ENCODE data around the gene CEBPA.
A peak's percentile ranks its signal among the peaks of the same experiment; 100 is the strongest.

The CEBPA gene

DNA sequence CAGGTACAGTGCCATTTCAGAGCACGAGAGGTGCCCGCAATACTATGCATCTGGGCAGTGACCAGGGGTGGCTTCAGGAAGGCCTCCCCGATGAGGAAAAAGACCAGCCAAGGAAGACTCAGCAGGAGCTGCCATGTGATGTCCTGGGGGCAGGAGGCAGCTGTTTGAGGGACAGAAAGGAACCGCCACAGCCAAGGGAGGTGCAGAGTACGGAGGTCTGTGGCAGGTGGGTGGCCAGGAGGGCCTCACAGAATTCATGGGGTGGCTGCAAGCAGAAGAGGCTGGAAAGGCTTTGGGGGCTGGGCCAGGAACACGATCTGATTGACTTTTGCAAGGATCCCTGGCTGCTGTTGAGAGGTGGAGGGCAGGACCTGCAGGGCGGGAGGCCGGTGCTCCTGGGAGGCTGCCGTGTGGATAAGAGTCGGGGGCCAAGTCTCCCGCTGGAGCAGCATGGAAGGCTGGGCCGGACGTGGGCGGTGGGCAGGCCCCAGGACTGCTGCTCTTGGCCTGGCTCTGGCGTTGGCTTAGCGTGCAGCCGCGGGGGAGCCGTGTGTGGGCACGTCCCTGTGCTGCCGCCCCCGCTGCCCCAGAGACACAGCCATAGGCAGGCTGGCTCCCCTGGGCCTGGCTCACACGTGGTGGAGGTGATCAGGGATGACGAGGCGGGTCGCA is 29.1 kb downstream of the CEBPA start:
- Mint-ChIP-seq H3K4me3 (no peak overlapping the region), H3K4me1 (peaks cover 4 to 10% of the 10 kb centered on the region in 2 donors), H3K36me3 (no peaks in the 10 kb centered on the region), H3K27me3 (peaks cover 0 to 4% of the 10 kb centered on the region in 2 donors), H3K9me3 (no peaks in the 10 kb centered on the region), H3K27ac (no peak overlapping the region)
- DNase-seq, result no peak
- ATAC-seq (replicated peaks), result peak in 1 of 2 donors; percentile 4

DNA sequence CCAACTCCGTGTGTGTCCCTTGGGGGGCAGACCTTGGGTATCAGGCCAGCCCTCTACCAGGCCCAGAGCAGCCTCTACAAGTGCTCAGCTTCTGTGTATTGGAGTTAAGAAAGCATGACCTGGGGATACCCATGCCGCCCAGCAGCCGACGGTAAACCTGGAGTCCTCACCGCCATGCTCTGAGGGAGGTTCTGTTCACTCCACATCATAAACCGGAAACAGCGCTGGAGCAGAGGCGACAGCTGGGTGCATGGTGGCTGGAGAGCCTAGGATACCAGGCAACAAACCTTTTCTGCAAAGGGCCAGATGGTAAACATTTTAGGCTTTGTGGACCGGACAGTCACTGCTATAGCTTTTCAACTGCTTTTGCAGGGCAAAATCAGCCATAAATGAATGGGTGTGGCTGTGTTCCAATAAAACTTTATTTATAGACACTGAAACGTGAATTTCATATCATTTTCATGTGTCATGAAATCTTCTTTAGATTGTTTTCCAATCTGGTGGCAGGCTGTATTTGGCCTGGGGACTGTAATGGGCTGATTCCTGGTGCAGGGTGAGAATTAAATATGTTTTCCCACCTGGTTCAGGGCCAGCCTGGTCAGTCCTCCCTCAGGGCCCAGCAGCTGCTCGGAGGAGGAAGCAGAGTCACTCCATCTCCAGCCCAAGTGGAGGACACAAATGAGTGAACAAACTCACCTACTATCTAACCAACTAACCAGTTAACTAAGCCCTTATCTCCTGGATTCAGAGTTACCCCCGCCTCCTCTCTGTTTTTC is 30.9 kb downstream of the CEBPA start:
- H3K27ac Mint-ChIP-seq, result no peak overlapping the region
- ATAC-seq (replicated peaks) (no peak), DNase-seq (no peak)
- H3K36me3 Mint-ChIP-seq, result no peaks in the 10 kb centered on the region
- H3K4me1 Mint-ChIP-seq, result peaks cover 8 to 18% of the 10 kb centered on the region in 2 donors
- H3K4me3 Mint-ChIP-seq, result no peak overlapping the region
- peaks cover 0 to 4% of the 10 kb centered on the region in 2 donors for H3K27me3 Mint-ChIP-seq
- H3K9me3 Mint-ChIP-seq, result no peaks in the 10 kb centered on the region

DNA sequence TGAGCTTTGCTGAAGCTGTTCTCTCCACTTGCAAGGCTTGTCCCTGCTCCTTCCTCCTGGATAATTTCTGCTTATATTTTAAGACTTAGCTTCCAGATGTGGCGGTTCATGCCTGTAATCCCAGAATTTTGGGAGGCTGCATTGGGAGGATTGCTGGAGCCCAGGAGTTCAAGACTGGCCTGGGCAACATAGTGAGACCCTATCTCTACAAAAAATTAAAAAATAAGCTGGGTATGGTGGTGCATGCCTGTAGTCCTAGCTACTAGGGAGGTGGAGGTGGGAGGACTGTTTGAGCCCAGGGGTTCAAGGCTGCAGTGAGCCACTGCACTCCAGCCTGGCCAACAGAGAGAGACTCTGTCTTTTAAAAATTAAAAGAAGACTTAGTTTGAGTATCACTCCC is 31.6 kb downstream of the CEBPA start:
- Mint-ChIP-seq H3K9me3 (no peaks in the 10 kb centered on the region), H3K36me3 (no peaks in the 10 kb centered on the region), H3K27ac (no peak overlapping the region), H3K4me1 (peaks cover 8 to 18% of the 10 kb centered on the region in 2 donors), H3K27me3 (peaks cover 0 to 4% of the 10 kb centered on the region in 2 donors), H3K4me3 (no peak overlapping the region)
- no peak for DNase-seq
- ATAC-seq (replicated peaks), result no peak

DNA sequence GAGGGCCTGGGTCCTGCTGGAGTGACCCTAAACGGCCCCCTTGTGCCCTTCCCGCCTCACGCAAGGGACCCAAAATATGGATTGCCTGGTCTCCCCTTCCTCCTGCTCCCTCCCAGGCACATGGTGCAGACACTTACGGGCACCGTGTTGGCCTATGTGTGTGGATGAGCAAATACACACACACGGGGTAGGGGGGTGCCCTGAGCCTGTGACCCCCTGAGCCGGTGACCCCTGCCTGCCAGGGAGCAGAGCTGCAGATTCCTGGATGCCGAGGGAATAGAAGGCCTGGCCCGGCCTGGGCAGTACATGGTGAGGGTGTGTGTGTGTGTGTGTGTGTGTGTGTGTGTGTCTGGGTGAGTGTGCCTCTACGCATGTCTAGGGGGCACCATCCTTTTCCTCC is 33.3 kb downstream of the CEBPA start:
- DNase-seq (no peak), ATAC-seq (replicated peaks) (no peak)
- Mint-ChIP-seq H3K4me1 (peaks cover 5 to 14% of the 10 kb centered on the region in 2 donors), H3K27me3 (peaks cover 12 to 14% of the 10 kb centered on the region in 2 donors), H3K27ac (no peak overlapping the region), H3K9me3 (no peaks in the 10 kb centered on the region), H3K4me3 (no peak overlapping the region), H3K36me3 (no peaks in the 10 kb centered on the region)

DNA sequence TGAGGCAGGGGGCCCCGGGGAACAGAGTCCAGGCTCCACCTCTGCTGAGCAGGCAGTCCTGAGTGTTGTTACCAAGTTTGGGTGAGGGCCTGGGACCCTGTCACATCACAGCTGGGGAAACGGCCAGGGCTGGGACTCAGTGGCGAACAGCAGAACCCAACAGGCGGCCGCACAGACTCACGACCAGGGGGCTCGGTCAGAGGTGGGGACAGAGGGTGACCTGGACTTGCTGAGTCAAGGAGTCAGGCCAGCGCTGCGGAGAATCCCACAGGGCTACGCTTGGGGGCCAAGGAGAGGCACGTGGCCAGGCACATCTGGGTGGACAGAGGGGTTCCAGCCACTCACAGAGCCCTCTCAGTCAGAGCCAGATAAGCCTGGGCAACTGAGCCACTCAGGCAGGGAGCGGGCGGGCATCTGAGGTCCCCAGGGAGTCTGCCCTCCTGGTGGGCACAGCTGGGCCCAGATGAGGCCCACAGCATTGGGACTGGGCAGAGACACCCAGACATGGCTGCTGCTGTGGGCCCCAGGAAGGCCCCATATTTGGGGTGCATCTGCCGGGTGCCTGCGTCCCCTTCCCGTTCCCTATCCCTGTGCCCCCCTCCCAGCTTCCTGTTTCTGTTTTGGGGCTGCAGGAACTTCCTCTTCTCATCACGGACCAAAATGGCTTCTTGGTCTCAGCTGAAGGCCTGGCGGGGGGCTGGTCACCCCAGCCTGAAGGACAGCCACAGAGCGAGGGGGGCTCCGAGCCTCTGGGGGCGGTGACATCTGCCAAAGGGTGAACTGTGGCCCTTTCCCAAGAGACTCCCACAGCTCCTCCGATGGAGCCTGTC is 34.0 kb downstream of the CEBPA start:
- DNase-seq (no peak), ATAC-seq (replicated peaks) (no peak)
- Mint-ChIP-seq H3K9me3 (no peaks in the 10 kb centered on the region), H3K27ac (no peak overlapping the region), H3K27me3 (peaks cover 13 to 17% of the 10 kb centered on the region in 2 donors), H3K4me3 (no peak overlapping the region), H3K36me3 (no peaks in the 10 kb centered on the region), H3K4me1 (peaks cover 5 to 10% of the 10 kb centered on the region in 2 donors)

DNA sequence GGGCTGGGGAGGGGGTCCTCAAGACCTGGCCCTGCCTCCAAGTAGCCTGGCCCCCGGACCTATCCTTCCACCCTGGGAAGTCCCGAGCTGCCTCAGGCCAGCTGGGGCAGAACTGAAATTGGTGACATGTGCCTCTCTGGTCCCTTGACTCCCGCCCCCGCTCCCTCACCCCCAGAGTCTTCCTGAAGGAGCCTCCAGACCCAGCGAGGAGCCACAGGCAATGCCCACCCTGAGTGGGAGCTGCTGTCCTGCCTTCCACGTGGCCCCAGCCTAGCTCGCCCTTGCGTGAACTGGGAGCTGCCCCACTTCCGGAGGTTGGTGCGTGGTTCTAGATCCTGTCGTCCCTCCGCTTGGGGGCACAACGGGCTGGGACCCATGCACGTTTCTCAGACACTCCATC is 34.6 kb downstream of the CEBPA start:
- no peak overlapping the region for H3K4me3 Mint-ChIP-seq
- H3K36me3 Mint-ChIP-seq, result no peaks in the 10 kb centered on the region
- DNase-seq (no peak), ATAC-seq (replicated peaks) (no peak)
- peaks cover 5 to 10% of the 10 kb centered on the region in 2 donors for H3K4me1 Mint-ChIP-seq
- peaks cover 14 to 22% of the 10 kb centered on the region in 2 donors for H3K27me3 Mint-ChIP-seq
- no peak overlapping the region for H3K27ac Mint-ChIP-seq
- no peaks in the 10 kb centered on the region for H3K9me3 Mint-ChIP-seq

DNA sequence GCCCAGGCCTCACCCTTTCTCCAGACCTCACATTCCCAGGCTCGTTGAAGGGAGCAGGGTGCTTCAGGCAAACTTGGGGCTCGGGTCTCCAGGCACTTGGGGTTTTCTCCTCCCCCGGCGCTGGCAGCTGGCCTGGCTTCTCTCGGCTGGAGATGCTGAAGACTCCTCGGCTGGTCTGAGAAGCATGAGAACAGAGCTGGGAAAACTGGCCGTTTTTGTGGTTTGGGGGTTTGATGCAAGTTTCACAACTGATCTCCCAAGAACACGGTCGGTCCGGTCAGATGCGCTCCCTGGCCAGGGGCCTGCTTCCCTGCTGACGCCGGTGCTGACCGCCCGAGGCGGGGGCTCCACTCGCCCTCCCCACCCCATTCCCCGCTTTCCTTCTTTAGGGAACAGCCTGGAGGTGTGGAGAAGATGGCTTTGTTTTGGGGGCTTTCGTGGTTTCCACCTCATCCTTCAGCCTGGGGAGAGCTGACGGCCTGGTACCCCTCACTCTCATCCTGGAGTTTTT is 35.3 kb downstream of the CEBPA start:
- ATAC-seq (replicated peaks) (no peak), DNase-seq (no peak)
- peaks cover 5 to 10% of the 10 kb centered on the region in 2 donors for H3K4me1 Mint-ChIP-seq
- H3K27me3 Mint-ChIP-seq, result peaks cover 21 to 25% of the 10 kb centered on the region in 2 donors
- H3K9me3 Mint-ChIP-seq, result no peaks in the 10 kb centered on the region
- H3K27ac Mint-ChIP-seq, result no peak overlapping the region
- no peaks in the 10 kb centered on the region for H3K36me3 Mint-ChIP-seq
- H3K4me3 Mint-ChIP-seq, result no peak overlapping the region

DNA sequence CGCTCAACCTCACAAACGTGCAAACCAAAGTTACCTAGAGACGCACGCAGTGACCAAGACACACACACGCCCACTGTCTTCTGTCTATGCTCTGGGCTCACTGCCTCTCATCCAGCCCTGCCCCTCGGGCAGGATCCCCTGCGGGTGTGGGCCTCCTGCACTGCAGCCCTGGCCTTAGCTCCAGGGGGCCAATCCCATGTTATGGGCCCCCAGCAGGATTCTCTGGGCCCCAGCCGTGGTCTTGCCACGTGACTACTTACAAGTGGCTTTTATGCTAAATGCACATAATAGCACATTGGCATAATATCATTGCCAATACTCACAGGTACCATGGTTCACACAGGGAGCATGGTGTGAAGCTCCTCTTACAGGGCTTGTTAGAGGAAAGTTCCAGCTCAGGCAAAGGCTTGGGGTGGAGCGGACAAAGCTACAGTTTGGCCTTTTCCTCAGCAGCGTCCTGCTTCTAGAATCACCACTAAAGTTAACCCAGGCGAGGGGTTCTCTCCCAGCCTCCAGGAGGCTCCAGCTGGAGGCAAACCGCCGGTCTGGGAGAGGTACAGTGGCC is 37.4 kb downstream of the CEBPA start:
- H3K27ac Mint-ChIP-seq, result no peak overlapping the region
- H3K36me3 Mint-ChIP-seq, result no peaks in the 10 kb centered on the region
- H3K9me3 Mint-ChIP-seq, result no peaks in the 10 kb centered on the region

DNA sequence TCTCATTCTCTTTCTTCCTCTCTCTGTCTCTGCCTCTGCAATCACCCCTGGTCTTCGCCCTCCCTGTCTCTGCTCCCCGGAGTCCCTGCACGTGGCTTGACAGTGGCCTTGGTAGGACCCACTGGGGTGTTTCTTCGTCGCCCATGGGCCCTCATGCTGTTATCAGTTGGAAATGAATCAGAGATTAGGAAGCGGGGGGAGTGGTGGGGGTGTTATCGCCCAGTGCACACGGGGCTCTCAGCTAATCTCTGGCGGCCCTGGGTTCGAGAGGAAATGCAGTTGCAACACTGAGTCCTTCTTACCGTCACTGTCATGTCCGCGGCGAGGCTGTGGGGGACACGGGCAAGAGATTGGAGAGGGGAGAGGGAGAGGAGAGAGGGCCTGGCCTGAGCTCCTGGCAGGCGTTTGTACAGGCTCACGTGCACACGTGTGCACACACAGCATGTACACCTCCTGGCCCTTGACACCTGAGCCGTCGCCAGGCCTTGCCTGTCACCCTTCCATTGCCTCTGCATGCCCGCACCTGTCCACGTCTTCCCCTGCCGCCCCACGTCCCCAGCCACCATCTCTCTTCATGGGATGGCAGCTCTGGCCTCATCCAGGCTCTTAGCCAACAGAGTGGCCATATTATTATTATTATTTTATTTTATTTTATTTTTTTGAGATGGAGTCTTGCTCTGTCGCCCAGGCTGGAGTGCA is 38.9 kb downstream of the CEBPA start:
- no peaks in the 10 kb centered on the region for H3K36me3 Mint-ChIP-seq
- no peak overlapping the region for H3K4me3 Mint-ChIP-seq
- peaks cover 42 to 44% of the 10 kb centered on the region in 2 donors for H3K27me3 Mint-ChIP-seq
- H3K4me1 Mint-ChIP-seq, result peaks cover 16 to 26% of the 10 kb centered on the region in 2 donors
- ATAC-seq (replicated peaks) (no peak), DNase-seq (no peak)
- H3K9me3 Mint-ChIP-seq, result peaks cover 0 to under 1% of the 10 kb centered on the region in 2 donors
- no peak overlapping the region for H3K27ac Mint-ChIP-seq

More for the DNA sequence above, 37.4 kb downstream of the CEBPA start:
- ATAC-seq (replicated peaks), result no peak
- Mint-ChIP-seq H3K4me1 (peaks cover 16 to 26% of the 10 kb centered on the region in 2 donors), H3K4me3 (no peak overlapping the region), H3K27me3 (peaks cover 36% of the 10 kb centered on the region in 2 donors)
- DNase-seq, result no peak

DNA sequence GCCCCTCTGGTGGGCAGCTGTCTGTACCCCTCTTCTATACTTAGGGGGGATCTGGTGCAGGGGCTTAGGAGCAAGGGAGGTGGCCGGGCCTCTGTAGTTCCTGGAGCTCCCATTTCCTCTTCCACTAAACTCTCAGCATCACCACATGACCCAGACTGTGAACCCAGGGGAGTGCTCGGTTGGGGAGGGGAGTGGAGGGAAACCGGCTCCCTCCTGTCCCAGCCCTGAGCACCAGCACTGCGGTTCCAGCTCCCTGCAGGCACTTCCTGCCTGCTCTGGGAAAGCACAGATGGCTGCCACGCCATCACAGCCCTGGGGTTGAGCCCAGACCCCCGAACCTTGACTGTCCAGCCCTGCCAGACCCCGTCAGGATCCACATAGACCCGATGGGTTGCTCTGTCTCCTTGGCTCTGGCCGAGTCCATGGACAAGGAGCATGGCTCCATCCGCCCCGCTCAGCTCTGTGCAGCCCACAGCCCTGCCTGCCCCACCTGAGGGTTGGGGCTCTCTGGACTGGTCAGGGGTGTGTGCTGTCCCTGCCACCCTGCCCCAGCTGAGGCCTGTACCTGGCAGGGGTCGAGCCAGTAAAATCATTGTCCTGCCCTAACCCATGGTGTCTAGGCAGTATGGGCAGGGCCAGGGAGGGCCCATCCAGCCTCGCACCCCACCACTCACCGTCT is 40.7 kb downstream of the CEBPA start:
- no peak overlapping the region for H3K27ac Mint-ChIP-seq

DNA sequence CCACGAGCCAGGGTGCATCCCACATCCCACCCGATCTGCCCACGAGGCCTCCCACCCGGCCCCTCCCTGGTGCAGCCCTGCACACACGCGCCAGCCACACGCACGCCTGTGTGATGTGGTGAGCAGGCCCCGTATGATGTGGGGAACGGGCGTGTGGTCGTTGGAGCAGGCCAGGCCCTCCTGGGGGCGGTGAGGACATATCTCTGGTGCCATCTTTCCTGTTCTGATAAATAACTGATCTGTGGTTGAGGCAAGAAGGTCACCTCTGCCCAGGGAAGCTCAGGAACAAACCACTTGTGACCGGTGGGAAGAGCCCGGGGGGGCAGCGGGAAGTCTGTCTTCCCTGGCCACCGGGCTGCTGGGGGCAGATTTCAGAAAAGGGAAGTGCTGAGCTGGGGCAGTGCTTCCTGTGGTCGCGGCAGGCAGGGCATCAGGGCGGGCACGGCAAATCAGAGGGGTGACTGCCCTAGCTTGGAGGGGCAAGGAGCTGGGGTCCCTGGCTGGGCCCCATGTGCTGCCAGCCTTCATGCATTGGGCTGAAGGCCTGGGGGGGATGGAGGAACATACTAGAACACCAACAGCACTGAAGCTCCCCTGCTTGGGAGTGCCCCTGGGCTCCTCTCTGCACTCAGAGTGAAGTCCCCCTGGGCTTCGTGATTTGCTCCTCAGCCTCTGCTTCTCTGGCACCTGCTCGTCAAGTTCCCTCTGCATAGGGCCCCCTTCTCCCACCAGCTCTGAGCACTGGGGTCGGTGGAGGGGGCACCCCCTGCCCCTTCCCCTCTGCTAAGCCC is 41.5 kb downstream of the CEBPA start:
- no peak for DNase-seq
- peak; percentile 64 to 71 for ATAC-seq (replicated peaks)
- H3K4me3 Mint-ChIP-seq, result no peak overlapping the region
- peaks cover 2 to 4% of the 10 kb centered on the region in 2 donors for H3K9me3 Mint-ChIP-seq
- H3K27me3 Mint-ChIP-seq, result peaks cover 43 to 44% of the 10 kb centered on the region in 2 donors
- H3K36me3 Mint-ChIP-seq, result no peaks in the 10 kb centered on the region
- H3K27ac Mint-ChIP-seq, result no peak overlapping the region
- H3K4me1 Mint-ChIP-seq, result peaks cover 11 to 16% of the 10 kb centered on the region in 2 donors

More for the DNA sequence above, 40.7 kb downstream of the CEBPA start:
- Mint-ChIP-seq H3K4me1 (peaks cover 11 to 16% of the 10 kb centered on the region in 2 donors), H3K9me3 (peaks cover 2 to 4% of the 10 kb centered on the region in 2 donors), H3K36me3 (no peaks in the 10 kb centered on the region), H3K4me3 (no peak overlapping the region), H3K27me3 (peaks cover 42 to 44% of the 10 kb centered on the region in 2 donors)
- no peak for DNase-seq
- no peak for ATAC-seq (replicated peaks)

DNA sequence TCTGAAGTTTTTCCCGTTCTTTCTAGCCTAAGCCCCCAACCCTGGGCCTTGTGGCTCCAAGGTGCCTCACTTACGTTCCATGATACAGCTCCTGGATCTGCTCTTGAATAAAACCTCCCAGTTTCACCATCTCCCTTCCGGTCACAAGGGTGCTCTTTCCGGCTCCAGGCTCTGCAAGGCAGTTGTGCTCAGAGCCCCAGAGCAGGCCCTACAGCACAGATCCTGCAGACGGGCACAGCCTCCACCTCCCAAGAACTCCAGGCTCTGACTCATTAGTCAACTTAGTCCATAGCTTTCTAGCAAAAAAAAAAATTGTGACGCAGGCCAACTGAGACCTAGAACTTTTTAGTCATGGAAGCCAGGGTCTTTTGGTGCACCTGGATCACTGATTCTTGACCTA is 42.8 kb downstream of the CEBPA start:
- Mint-ChIP-seq H3K9me3 (peaks cover 2 to 4% of the 10 kb centered on the region in 2 donors), H3K27ac (no peak overlapping the region), H3K4me1 (peaks cover 11 to 16% of the 10 kb centered on the region in 2 donors), H3K4me3 (no peak overlapping the region), H3K36me3 (no peaks in the 10 kb centered on the region), H3K27me3 (peaks cover 46% of the 10 kb centered on the region in 2 donors)
- ATAC-seq (replicated peaks) (no peak), DNase-seq (no peak)
